Upper lobe of left lung (tissue), 6 donors: ENCODE measurements around the gene OR52N2. TPM values are rescaled to one million over a fixed set of nuclear protein-coding genes. Genes with fewer than 3 reads are reported as not detected.

ENCODE experiments used
- ATAC-seq, 2 donors: fragments of 200-7000 bp; cut with Tn5 transposase; one replicate each; pipeline ENCODE4 v1.9.1; 2022; ENCODE audit warnings: mild to moderate bottlenecking in 2 of 2, moderate library complexity in 2 of 2; ENCODE audit not compliant: low FRiP score in 2 of 2
- DNase-seq, 2 donors: peaks; one replicate each; pipeline ENCODE4 v3.0.0-alpha.2; 2019 to 2020
- H3K27ac ChIP-seq, 4 donors: fragments of 200-600 bp; sonication (generic); one replicate each; pipeline ENCODE4 v1.5.1; 2016 to 2019
- H3K27me3 ChIP-seq, 4 donors: fragments of 200-600 bp; sonication (generic); one replicate each; pipeline ENCODE4 v1.5.1; 2017 to 2019
- H3K36me3 ChIP-seq, 4 donors: fragments of 200-600 bp; sonication (generic); one replicate each; pipeline ENCODE4 v1.5.1; 2016 to 2019
- H3K4me1 ChIP-seq, 4 donors: fragments of 200-600 bp; sonication (generic); one replicate each; pipeline ENCODE4 v1.5.1; 2018 to 2019
- H3K4me3 ChIP-seq, 4 donors: fragments of 200-600 bp; sonication (generic); one replicate each; pipeline ENCODE4 v1.5.1; 2017 to 2019; ENCODE audit warnings: mild to moderate bottlenecking in 2 of 4, moderate library complexity in 1 of 4
- H3K9me3 ChIP-seq, 4 donors: fragments of 200-600 bp; sonication (generic); one replicate each; pipeline ENCODE4 v1.5.1; 2018 to 2019
- EP300 ChIP-seq, 4 donors: sonication (generic); formaldehyde crosslinking; IDR thresholded peaks; one replicate each; pipeline ENCODE4 v1.5.1; 2017; ENCODE audit warnings: antibody characterized with exemption in 4 of 4, control low read depth in 2 of 4
- POLR2A ChIP-seq, 4 donors: fragments of 450-650 bp; IDR thresholded peaks; one replicate each; pipeline ENCODE4 v1.5.1; 2016 to 2017; ENCODE audit warnings: antibody characterized with exemption in 4 of 4, mild to moderate bottlenecking in 2 of 4
- POLR2AphosphoS5 ChIP-seq, 2 donors: sonication (generic); formaldehyde crosslinking; IDR thresholded peaks; one replicate each; pipeline ENCODE4 v1.5.1; 2017; ENCODE audit warnings: antibody characterized with exemption in 2 of 2
- WGBS, 2 donors: methylation state at CpG; one replicate each; pipeline ENCODE4 v1.1.5; 2017 to 2018; 5-methylcytosine and 5-hydroxymethylcytosine counted together
- total RNA-seq, 6 donors: library from RNA; depleted of rRNA in 4 of 6; stranded (reverse); fragments of >200 nt in 4 of 6; gene quantifications; one replicate each; pipeline versions ENCODE4 v1.1.0 to v1.2.1, GENCODE V29; 2016 to 2021
- TF ChIP-seq, protein P1 (sequence below), 6 experiments: fragments of 450-650 bp in 4 of 6; fragments of 200-600 bp in 2 of 6; sonication (generic) in 2 of 6; IDR thresholded peaks; one replicate each; pipeline ENCODE4 v1.5.1; 2016 to 2019; ENCODE audit warnings: antibody characterized with exemption in 6 of 6
- donor health status: DM: no; HTN: no; CAD: no; lungs with moderate emphysema.
- donor health status: DM: no; HTN: yes; CAD: no; lungs with severe emphysema.

OR52N2 gene
- total RNA-seq, 6 donors from 2014 or later: not detected

DNA sequence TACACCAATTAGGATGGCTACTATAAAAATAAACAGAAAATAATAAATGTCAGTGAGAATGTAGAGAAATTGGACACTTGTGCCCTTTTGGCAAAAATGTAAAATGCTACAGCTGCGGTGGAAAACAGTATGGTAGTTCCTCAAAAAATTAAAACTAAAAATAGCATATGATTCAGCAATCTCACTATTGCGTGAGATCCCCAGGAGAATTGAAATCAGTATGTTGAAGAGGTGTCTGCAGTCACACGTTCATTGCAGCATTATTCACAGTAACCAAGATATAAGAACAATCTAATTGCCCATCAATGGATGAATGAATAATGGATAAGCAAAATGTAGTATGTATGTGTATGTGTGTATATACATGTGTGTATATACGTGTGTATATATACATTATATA lies 6.8 kb downstream of the OR52N2 start:
- 55% methylated on average over 4 of the region's 4 CpGs for WGBS, 2 donors
- Histone ChIP-seq H3K36me3 (no peaks in the 10 kb centered on the region), H3K4me3 (no peak overlapping the region), H3K4me1 (peaks cover 0 to 4% (median 1%) of the 10 kb centered on the region in 4 donors), H3K27me3 (no peaks in the 10 kb centered on the region), H3K9me3 (no peaks in the 10 kb centered on the region), H3K27ac (peak overlapping the region in 1 of 4 donors; percentile 54)
- DNase-seq: no peak
- TF ChIP-seq, protein P1, sequence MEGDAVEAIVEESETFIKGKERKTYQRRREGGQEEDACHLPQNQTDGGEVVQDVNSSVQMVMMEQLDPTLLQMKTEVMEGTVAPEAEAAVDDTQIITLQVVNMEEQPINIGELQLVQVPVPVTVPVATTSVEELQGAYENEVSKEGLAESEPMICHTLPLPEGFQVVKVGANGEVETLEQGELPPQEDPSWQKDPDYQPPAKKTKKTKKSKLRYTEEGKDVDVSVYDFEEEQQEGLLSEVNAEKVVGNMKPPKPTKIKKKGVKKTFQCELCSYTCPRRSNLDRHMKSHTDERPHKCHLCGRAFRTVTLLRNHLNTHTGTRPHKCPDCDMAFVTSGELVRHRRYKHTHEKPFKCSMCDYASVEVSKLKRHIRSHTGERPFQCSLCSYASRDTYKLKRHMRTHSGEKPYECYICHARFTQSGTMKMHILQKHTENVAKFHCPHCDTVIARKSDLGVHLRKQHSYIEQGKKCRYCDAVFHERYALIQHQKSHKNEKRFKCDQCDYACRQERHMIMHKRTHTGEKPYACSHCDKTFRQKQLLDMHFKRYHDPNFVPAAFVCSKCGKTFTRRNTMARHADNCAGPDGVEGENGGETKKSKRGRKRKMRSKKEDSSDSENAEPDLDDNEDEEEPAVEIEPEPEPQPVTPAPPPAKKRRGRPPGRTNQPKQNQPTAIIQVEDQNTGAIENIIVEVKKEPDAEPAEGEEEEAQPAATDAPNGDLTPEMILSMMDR (IDR thresholded peaks at IDR 0.05): no peak
- ATAC-seq: peak in 1 of 2 donors; percentile 44

DNA sequence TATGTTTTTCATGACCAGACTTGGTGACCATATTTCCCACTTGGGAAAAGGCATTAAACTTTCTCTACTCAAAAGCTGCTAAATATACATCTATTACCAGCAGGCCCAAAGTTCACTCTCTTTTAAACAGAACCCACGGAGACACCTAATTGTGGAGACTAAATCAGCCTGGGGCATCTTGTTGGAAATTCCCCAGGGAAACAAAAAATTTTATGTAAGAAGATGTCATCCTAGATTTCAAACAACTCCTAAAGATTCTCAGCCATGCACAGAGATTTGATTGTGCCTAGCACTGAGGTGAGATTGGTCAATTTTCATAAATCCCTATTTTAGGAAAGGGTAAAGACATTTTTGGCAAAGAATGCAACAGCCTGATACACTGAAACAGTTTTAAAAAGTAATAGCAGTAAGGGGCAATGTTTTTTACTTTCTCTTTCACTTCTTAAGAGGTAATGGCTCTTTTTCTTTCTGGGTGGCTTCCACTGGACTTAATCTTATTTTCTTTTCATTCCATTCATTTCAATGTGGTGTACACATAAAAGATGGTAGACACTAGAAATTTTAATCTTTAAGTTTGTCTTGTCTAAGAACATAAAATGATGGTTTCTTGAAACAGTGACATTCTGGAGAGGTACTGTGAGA lies 9.6 kb downstream of the OR52N2 start:
- DNase-seq (no peak), ATAC-seq (no peak)
- TF ChIP-seq EP300 (IDR thresholded peaks at IDR 0.05) (no peak), POLR2A (IDR thresholded peaks at IDR 0.05) (no peak), POLR2AphosphoS5 (IDR thresholded peaks at IDR 0.05) (no peak)
- TF ChIP-seq, protein P1 (IDR thresholded peaks at IDR 0.05): no peak
- Histone ChIP-seq H3K27ac (no peak overlapping the region), H3K27me3 (no peaks in the 10 kb centered on the region), H3K36me3 (no peaks in the 10 kb centered on the region), H3K4me1 (peaks cover 0 to 4% (median 1%) of the 10 kb centered on the region in 4 donors), H3K9me3 (no peaks in the 10 kb centered on the region), H3K4me3 (no peak overlapping the region)
- 32 to 36% methylated on average over 1 of the region's 1 CpG for WGBS, 2 donors

DNA sequence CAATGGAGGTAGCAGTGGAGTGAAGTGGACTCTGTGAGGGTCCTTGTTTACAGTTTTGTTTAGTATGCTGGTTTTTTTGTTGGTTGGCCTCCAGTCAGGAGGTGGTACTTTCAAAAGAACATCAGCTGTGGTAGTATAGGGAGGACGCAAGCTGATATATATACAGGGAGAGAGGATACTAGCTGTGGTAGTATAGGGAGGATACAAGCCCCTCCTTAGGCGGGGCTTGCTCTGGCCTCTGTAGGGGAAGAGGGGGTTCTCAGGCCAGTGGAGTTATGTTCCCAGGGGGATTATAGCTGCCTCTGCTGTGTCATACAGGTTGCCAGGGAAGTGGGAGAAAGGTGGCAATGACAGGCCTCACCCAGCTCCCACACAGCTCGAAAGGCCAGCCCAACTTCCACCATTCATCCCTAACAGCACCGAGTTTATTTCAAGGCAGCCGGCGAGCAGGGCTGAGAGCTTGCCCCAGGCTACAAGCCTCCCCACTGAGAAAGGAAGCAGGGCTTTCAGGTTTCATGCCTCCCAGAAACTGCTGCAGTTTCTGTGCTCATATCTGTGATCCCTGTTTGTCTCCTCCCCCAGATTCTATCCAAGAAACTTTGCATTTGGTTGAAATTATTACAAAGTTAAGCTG lies 22.6 kb downstream of the OR52N2 start:
- Histone ChIP-seq H3K27ac (no peak overlapping the region), H3K27me3 (no peaks in the 10 kb centered on the region), H3K4me3 (no peak overlapping the region), H3K9me3 (no peaks in the 10 kb centered on the region), H3K36me3 (no peaks in the 10 kb centered on the region), H3K4me1 (no peaks in the 10 kb centered on the region)
- DNase-seq (no peak), ATAC-seq (no peak)
- TF ChIP-seq POLR2A (IDR thresholded peaks at IDR 0.05): no peak
- TF ChIP-seq, protein P1 (IDR thresholded peaks at IDR 0.05): no peak
- WGBS, 2 donors: 87 to 97% methylated on average over 6 of the region's 6 CpGs

DNA sequence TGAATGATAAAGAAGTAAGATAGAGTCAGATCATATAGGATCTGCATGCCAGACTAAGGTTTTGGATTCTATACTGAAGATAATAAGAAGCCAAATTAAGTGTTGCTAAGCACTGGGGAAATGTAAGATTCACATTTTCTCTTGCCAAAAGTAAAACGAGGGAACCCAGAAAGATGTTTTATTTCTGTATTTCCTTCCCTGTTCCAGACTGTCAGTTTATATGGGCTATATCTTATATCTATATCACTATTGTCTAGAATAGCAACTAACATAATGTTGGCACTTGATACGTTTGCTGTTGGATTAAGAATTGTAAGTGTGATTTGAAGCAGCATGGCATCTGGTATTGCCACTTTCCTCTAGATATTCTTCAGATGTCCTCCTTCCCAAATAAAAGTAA lies 24.7 kb downstream of the OR52N2 start:
- TF ChIP-seq, protein P1 (IDR thresholded peaks at IDR 0.05): no peak
- TF ChIP-seq POLR2A (IDR thresholded peaks at IDR 0.05) (no peak), POLR2AphosphoS5 (IDR thresholded peaks at IDR 0.05) (no peak), EP300 (IDR thresholded peaks at IDR 0.05) (no peak)
- no peak overlapping the region for H3K4me3 ChIP-seq

DNA sequence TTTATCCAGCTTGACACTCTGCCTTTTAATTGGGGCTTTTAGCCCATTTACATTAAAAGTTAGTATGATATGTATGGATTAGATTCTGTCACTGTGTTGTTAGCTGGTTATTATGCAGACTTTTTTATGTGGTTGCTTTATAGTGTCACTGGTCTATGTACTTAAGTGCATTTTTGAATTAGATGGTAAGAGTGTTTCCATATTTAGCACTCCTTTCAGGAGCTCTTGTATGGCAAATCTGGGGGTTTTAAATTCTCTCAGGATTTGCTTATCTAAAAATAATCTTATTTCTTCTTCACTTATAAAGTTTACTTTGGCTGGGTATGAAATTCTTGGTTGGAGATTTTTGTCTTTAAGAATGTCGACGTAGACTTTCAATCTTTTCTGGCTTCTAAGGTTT lies 29.0 kb downstream of the OR52N2 start:
- H3K9me3 ChIP-seq: no peaks in the 10 kb centered on the region
- H3K27ac ChIP-seq: no peak overlapping the region
- TF ChIP-seq POLR2A (IDR thresholded peaks at IDR 0.05) (no peak), POLR2AphosphoS5 (IDR thresholded peaks at IDR 0.05) (no peak), EP300 (IDR thresholded peaks at IDR 0.05) (no peak)
- TF ChIP-seq, protein P1 (IDR thresholded peaks at IDR 0.05): no peak
- H3K4me3 ChIP-seq: no peak overlapping the region
- DNase-seq (no peak), ATAC-seq (no peak)
- no peaks in the 10 kb centered on the region for H3K27me3 ChIP-seq
- 82 to 94% methylated on average over 2 of the region's 2 CpGs for WGBS, 2 donors
- H3K4me1 ChIP-seq: no peaks in the 10 kb centered on the region
- no peaks in the 10 kb centered on the region for H3K36me3 ChIP-seq

More for the DNA sequence above, 24.7 kb downstream of the OR52N2 start:
- Histone ChIP-seq H3K27me3 (no peaks in the 10 kb centered on the region), H3K4me1 (no peaks in the 10 kb centered on the region), H3K27ac (no peak overlapping the region), H3K36me3 (no peaks in the 10 kb centered on the region), H3K9me3 (no peaks in the 10 kb centered on the region)
- DNase-seq (no peak), ATAC-seq (no peak)
- 47 to 53% methylated on average over 2 of the region's 2 CpGs for WGBS, 2 donors
